Suprapubic skin (tissue), 4 donors: Measurements from ENCODE around the gene RRP36. TPM values are rescaled to one million over a fixed set of nuclear protein-coding genes. Genes with fewer than 3 reads are reported as not detected.
A peak's percentile ranks its signal among the peaks of the same experiment; 100 is the strongest.

Experiments used
- DNase-seq, 2 donors: peaks; one replicate each; pipeline ENCODE4 v3.0.0-alpha.2; 2019; ENCODE audit warnings: low spot score in 2 of 2
- H3K27ac ChIP-seq: fragments of 200-600 bp; sonication (generic); one replicate; pipeline ENCODE4 v1.5.1; 2019
- H3K27me3 ChIP-seq: fragments of 200-600 bp; sonication (generic); one replicate; pipeline ENCODE4 v1.5.1; 2019
- H3K36me3 ChIP-seq: fragments of 200-600 bp; sonication (generic); one replicate; pipeline ENCODE4 v1.5.1; 2019
- H3K4me1 ChIP-seq: fragments of 200-600 bp; sonication (generic); one replicate; pipeline ENCODE4 v1.5.1; 2019
- H3K4me3 ChIP-seq: fragments of 200-600 bp; sonication (generic); one replicate; pipeline ENCODE4 v1.5.1; 2019; ENCODE audit warnings: mild to moderate bottlenecking
- H3K9me3 ChIP-seq: fragments of 200-600 bp; sonication (generic); one replicate; pipeline ENCODE4 v1.5.1; 2019
- CTCF ChIP-seq, 2 donors: fragments of 200-600 bp in 1 of 2; fragments of 450-650 bp in 1 of 2; sonication (generic) in 1 of 2; IDR thresholded peaks; one replicate each; pipeline ENCODE4 v1.5.1; 2016 to 2019; ENCODE audit warnings: antibody characterized with exemption in 2 of 2, mild to moderate bottlenecking in 1 of 2, moderate library complexity in 1 of 2
- EP300 ChIP-seq: sonication (generic); formaldehyde crosslinking; IDR thresholded peaks from one replicate; pipeline ENCODE4 v1.6.1; 2017; ENCODE audit warnings: antibody characterized with exemption
- POLR2A ChIP-seq, 2 donors: fragments of 450-650 bp; IDR thresholded peaks; one replicate each; pipeline ENCODE4 v1.6.1; 2017; ENCODE audit warnings: antibody characterized with exemption in 2 of 2, mild to moderate bottlenecking in 2 of 2, moderate library complexity in 2 of 2
- POLR2AphosphoS5 ChIP-seq, 3 donors: sonication (generic); formaldehyde crosslinking; IDR thresholded peaks; one replicate each; pipeline ENCODE4 v1.6.1; 2017; ENCODE audit warnings: antibody characterized with exemption in 3 of 3
- WGBS: methylation state at CpG from one replicate; pipeline ENCODE4 v1.1.5; 2018; 5-methylcytosine and 5-hydroxymethylcytosine counted together
- total RNA-seq, 4 donors: library from RNA; depleted of rRNA; stranded (reverse); fragments of >200 nt; gene quantifications; one replicate each; pipeline ENCODE4 v1.1.0, GENCODE V29; 2016

Gene RRP36
- total RNA-seq, 4 donors from 2014 or later: 30.8 to 66.6 (median 53.6) TPM

- Histone ChIP-seq H3K27ac (no peak overlapping the region), H3K9me3 (no peaks in the 10 kb centered on the region), H3K4me3 (no peak overlapping the region), H3K36me3 (peaks cover 63% of the 10 kb centered on the region), H3K4me1 (peaks cover 18% of the 10 kb centered on the region), H3K27me3 (no peaks in the 10 kb centered on the region)
- no peak for DNase-seq
- WGBS: 62% methylated on average over 3 of the region's 6 CpGs
- TF ChIP-seq CTCF (IDR thresholded peaks at IDR 0.05): peak in 1 of 2 donors; percentile 23
- TF ChIP-seq POLR2AphosphoS5 (IDR thresholded peaks at IDR 0.05): no peak
- TF ChIP-seq POLR2A (IDR thresholded peaks at IDR 0.05): no peak
- TF ChIP-seq EP300: no peak
Observed at GRCh38 chr6:43009124-43009523, 12.3 kb upstream of the RRP36 start.

- Histone ChIP-seq H3K9me3 (no peaks in the 10 kb centered on the region), H3K4me1 (peaks cover 36% of the 10 kb centered on the region), H3K27ac (no peak overlapping the region), H3K4me3 (no peak overlapping the region), H3K27me3 (no peaks in the 10 kb centered on the region), H3K36me3 (peaks cover 57% of the 10 kb centered on the region)
- 73% methylated on average over 5 of the region's 6 CpGs for WGBS
- no peak for DNase-seq
- TF ChIP-seq CTCF (IDR thresholded peaks at IDR 0.05) (no peak), POLR2AphosphoS5 (IDR thresholded peaks at IDR 0.05) (no peak), POLR2A (IDR thresholded peaks at IDR 0.05) (no peak), EP300 (no peak)
Observed at GRCh38 chr6:43011207-43011606, 10.2 kb upstream of the RRP36 start.

GRCh38 chr6:43012364-43012763 is 9.1 kb upstream of the RRP36 start:
- Histone ChIP-seq H3K4me3 (no peak overlapping the region), H3K4me1 (peaks cover 46% of the 10 kb centered on the region), H3K36me3 (peaks cover 48% of the 10 kb centered on the region), H3K27me3 (no peaks in the 10 kb centered on the region), H3K9me3 (no peaks in the 10 kb centered on the region), H3K27ac (peak overlapping the region; percentile 73)
- WGBS: 78% methylated on average over 6 of the region's 6 CpGs
- no peak for TF ChIP-seq POLR2A (IDR thresholded peaks at IDR 0.05)
- TF ChIP-seq POLR2AphosphoS5 (IDR thresholded peaks at IDR 0.05): no peak
- no peak for TF ChIP-seq EP300
- TF ChIP-seq CTCF (IDR thresholded peaks at IDR 0.05): no peak
- DNase-seq: no peak

- Histone ChIP-seq H3K4me1 (peaks cover 46% of the 10 kb centered on the region), H3K4me3 (peak overlapping the region; percentile 86), H3K27me3 (no peaks in the 10 kb centered on the region), H3K36me3 (peaks cover 48% of the 10 kb centered on the region), H3K9me3 (no peaks in the 10 kb centered on the region), H3K27ac (peak overlapping the region; percentile 73)
- WGBS: 2% methylated on average over 25 of the region's 25 CpGs
- TF ChIP-seq EP300 (no peak), POLR2AphosphoS5 (IDR thresholded peaks at IDR 0.05) (no peak), POLR2A (IDR thresholded peaks at IDR 0.05) (no peak), CTCF (IDR thresholded peaks at IDR 0.05) (no peak)
- DNase-seq: no peak
Observed at GRCh38 chr6:43013097-43013842, 8.2 kb upstream of the RRP36 start.

GRCh38 chr6:43013843-43014433 is 7.5 kb upstream of the RRP36 start, which contains the start of the genes KLHDC3 and MEA1:
TSS of gene KLHDC3 (plus strand) at chr6:43014249. CDS start at chr6:43017193, 2,944 bp downstream.
TSS of gene MEA1 (minus strand) at chr6:43013946. CDS start at chr6:43013813, 133 bp downstream.
- WGBS: under 1% methylated on average over 33 of the region's 51 CpGs
- TF ChIP-seq POLR2AphosphoS5 (IDR thresholded peaks at IDR 0.05) (peak in 2 of 3 donors; percentile 42 to 93), CTCF (IDR thresholded peaks at IDR 0.05) (no peak)
- Histone ChIP-seq H3K4me3 (peak within 1 kb of the TSS; percentile 86), H3K27ac (peak within 1 kb of the TSS; percentile 73), H3K4me1 (peaks cover 46% of the 10 kb centered on the region), H3K27me3 (no peaks in the 10 kb centered on the region), H3K9me3 (no peaks in the 10 kb centered on the region), H3K36me3 (peaks cover 48% of the 10 kb centered on the region)
- peak; percentile 99 to 100 for DNase-seq
